Thyroid gland (tissue), 4 donors: ENCODE data around the gene GOLGA6L9.
"Not testable (repeated sequence)": the region's sequence is repeated elsewhere in the genome, so short reads cannot be mapped to it uniquely, and the experiment has no call there.

ENCODE experiments used
- POLR2A ChIP-seq, 2 donors: fragments of 450-650 bp; IDR thresholded peaks; one replicate each; pipeline ENCODE4 v1.6.1; 2017; ENCODE audit warnings: antibody characterized with exemption in 2 of 2, mild to moderate bottlenecking in 2 of 2, moderate library complexity in 1 of 2
- TF ChIP-seq, protein P1 (sequence below), 6 experiments: fragments of 200-600 bp in 3 of 6; fragments of 450-650 bp in 3 of 6; sonication (generic) in 3 of 6; IDR thresholded peaks; one replicate each; pipeline ENCODE4 v1.5.1; 2016 to 2019; ENCODE audit warnings: antibody characterized with exemption in 6 of 6, mild to moderate bottlenecking in 2 of 6, inconsistent platforms in 1 of 6, moderate library complexity in 1 of 6

DNA sequence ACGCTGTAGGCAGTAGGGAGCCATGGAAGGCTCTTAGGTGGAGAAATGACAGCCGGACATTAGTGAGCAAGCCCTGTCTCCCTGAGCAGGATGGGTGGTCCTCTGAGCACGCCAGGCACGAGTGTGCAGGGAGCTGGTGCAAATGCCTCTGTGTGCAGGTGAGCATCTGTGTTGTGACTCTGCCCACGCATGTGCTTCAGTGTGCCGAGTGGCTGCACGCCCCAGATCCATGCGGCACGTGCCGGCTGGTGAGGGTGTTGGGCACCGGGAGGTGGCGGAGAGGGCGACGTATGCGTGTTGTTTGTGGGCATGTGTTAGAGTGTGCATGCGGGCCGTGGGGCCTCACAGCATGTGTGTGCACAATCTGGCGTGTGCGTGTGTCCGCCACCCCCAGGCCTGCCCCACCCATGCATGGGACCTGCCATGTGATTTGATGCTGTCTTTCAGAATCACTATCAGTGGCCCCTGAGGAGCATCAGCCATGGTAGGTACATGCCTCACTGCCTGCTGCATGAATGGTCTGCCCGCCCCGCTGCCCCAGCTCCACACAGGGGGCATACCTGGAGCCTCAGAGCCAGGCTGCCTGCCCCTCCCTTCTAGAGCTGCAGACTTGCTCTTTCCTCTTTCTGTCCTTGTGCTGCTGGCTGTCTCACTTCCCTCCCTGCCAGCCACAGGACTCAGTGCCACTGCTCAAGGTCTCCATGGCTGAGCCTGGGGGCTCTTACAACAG is 45.1 kb downstream of the GOLGA6L9 start:
- TF ChIP-seq, protein P1, sequence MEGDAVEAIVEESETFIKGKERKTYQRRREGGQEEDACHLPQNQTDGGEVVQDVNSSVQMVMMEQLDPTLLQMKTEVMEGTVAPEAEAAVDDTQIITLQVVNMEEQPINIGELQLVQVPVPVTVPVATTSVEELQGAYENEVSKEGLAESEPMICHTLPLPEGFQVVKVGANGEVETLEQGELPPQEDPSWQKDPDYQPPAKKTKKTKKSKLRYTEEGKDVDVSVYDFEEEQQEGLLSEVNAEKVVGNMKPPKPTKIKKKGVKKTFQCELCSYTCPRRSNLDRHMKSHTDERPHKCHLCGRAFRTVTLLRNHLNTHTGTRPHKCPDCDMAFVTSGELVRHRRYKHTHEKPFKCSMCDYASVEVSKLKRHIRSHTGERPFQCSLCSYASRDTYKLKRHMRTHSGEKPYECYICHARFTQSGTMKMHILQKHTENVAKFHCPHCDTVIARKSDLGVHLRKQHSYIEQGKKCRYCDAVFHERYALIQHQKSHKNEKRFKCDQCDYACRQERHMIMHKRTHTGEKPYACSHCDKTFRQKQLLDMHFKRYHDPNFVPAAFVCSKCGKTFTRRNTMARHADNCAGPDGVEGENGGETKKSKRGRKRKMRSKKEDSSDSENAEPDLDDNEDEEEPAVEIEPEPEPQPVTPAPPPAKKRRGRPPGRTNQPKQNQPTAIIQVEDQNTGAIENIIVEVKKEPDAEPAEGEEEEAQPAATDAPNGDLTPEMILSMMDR (IDR thresholded peaks at IDR 0.05) = not testable (repeated sequence)
- TF ChIP-seq POLR2A (IDR thresholded peaks at IDR 0.05) = not testable (repeated sequence)
